IPS-NIHi7 (cell line): ENCODE data around the gene BLMH.

Experiments
- DNase-seq: peaks from one replicate; pipeline ENCODE4 v3.0.0; 2012; ENCODE audit warnings: mixed read lengths; ENCODE audit errors: extremely low spot score

BLMH gene

DNA sequence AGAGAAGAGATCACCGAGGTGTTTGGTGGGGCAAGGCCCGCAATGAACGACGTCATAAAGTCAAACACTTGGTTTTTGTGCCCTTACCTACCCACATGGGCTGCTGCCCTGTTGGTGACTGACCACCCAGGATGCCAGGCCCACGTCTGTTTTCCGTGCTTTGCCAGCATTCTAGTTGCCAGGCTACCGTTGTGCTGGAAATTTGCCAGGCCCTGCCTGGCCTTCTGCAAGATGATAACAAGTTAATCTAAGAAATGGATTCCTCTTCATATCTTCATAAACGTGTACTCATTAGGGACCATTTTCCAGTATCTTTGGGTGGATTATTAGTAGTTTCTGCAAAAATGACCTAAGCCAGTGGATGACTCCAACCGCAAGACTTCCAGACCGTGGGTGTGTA, 91.6 kb downstream of the BLMH start:
- no peak for DNase-seq

DNA sequence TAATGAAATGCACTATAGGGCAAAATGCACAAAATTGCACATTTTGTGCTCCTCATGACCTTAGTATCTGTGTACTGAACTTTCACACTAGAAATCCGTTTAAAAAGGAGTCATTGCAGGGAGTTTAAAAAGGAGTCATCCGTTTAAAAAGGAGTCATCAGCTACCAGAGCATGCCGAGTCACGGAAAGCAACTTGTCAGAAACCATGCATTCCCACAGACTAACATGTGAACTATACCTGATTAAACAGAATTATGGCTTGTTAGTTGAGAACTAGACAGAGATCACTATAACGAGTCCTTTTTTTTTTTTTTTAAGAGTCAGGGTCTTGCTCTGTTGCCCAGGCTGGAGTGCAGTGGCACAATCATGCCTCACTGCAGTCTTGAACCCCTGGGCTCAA, 92.1 kb downstream of the BLMH start:
- DNase-seq, result no peak
